Measurements from ENCODE around the gene ZFYVE27. TPM values are rescaled to one million over a fixed set of nuclear protein-coding genes. Genes with fewer than 3 reads are reported as not detected.

Gene ZFYVE27
- total and polyA plus RNA-seq, 2 donors (not counting 3 experiments of a cell fraction or from before 2014, with no cell fraction given), result 16.3 to 24.2 TPM

GRCh38 chr10:97733256-97733655, 3.7 kb upstream of the ZFYVE27 start:
- Histone ChIP-seq H3K27me3 (ENCODE audit: control insufficient read depth in 2 of 2, insufficient read depth in 2 of 2, low read length in 2 of 2) (no peaks in the 10 kb centered on the region), H4K20me1 (replicated peaks; ENCODE audit: control insufficient read depth, extremely low read depth, insufficient read depth, low read length) (no peaks in the 10 kb centered on the region), H3K79me2 (ENCODE audit: control insufficient read depth, insufficient read depth, low read length) (peaks cover 11% of the 10 kb centered on the region), H3K4me2 (ENCODE audit: insufficient read depth, low read length) (no peak overlapping the region), H3K9me3 (replicated peaks; ENCODE audit: control insufficient read depth, insufficient read depth, low read length) (no peaks in the 10 kb centered on the region), H3K36me3 (ENCODE audit: control insufficient read depth in 2 of 2, extremely low read depth in 1 of 2, insufficient read depth in 2 of 2, low read length in 2 of 2) (no peaks in the 10 kb centered on the region), H3K9me1 (replicated peaks; ENCODE audit: control insufficient read depth, extremely low read depth, insufficient read depth, low read length) (no peaks in the 10 kb centered on the region), H2AFZ (ENCODE audit: low read depth, low read length) (no peak overlapping the region), H3K27ac (ENCODE audit: insufficient read depth, low read depth, low read length) (no peak overlapping the region), H3K9ac (replicated peaks; ENCODE audit: extremely low read depth, insufficient read depth, low read length) (no peak overlapping the region), H3K4me1 (ENCODE audit: control insufficient read depth, extremely low read depth, insufficient read depth, low read length) (peaks cover 7% of the 10 kb centered on the region), H3K4me3 (replicated peaks in 1 of 3; ENCODE audit: insufficient read depth in 1 of 3, low read depth in 1 of 3, low read length in 3 of 3) (no peak overlapping the region)
- TF ChIP-seq POLR2A (IDR thresholded peaks at IDR 0.05; ENCODE audit: low read depth, low read length) (no peak), JUN (IDR thresholded peaks at IDR 0.05; ENCODE audit: borderline replicate concordance, insufficient read depth, insufficient read length, low read depth) (no peak), EZH2 (IDR thresholded peaks at IDR 0.05; ENCODE audit: borderline replicate concordance, low read depth, low read length, severe bottlenecking) (no peak), POLR2AphosphoS5 (IDR thresholded peaks at IDR 0.05; ENCODE audit: insufficient read depth, low read depth, low read length) (no peak)
- intact Hi-C loops (cut with micrococcal nuclease), result loop anchor here (10.0 kb wide), 1 partner anchor 238 kb away; the partner anchor contains the start of genes MMS19 and UBTD1
- no TSS peak for BruUV-seq (replicated peaks)
- POLR2A ChIA-PET, result interaction anchor here (0.7 kb wide), 1 partner anchor 20 kb away, joined by 3 read pairs; the partner anchor contains the start of gene MARVELD1
- CTCF ChIA-PET, result interaction anchor here (1.0 to 21.8 kb wide), 5 partner anchors 9 to 77 kb away, joined by 3 to 863 read pairs (median 8); partner anchors contain the start of gene MARVELD1
- FAIRE-seq, result no peak
- dilution Hi-C loops (cut with MboI; ENCODE audit: extremely low pct_ligation_motif_present, low sequenced_read_pairs), result no loop called here
- DNase-seq (ENCODE audit: low read depth, low spot score), result no peak

DNA sequence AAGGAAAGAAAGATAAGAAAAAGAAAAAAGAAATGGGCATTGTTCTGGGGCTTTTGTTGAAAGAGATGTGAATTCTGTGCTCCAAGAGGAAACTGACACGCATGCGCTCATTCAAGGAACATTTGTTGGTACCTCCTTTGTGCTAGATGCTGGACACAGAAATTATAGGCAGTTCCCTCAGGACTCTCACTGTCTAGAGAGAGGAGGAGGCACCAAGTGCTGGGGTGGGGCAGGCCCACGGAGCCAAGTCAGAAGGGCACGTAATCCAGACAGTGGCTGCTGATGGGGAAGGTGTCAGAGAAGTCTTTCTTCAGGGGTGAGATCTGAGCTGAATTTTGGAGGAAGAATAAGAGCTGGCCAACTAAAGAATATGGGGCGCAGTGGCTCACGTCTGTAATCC, 2.9 kb upstream of the ZFYVE27 start:
- Histone ChIP-seq H2AFZ (ENCODE audit: low read depth, low read length) (no peak overlapping the region), H3K4me2 (ENCODE audit: insufficient read depth, low read length) (no peak overlapping the region), H3K79me2 (ENCODE audit: control insufficient read depth, insufficient read depth, low read length) (peaks cover 15% of the 10 kb centered on the region), H3K9ac (replicated peaks; ENCODE audit: extremely low read depth, insufficient read depth, low read length) (no peak overlapping the region), H4K20me1 (replicated peaks; ENCODE audit: control insufficient read depth, extremely low read depth, insufficient read depth, low read length) (no peaks in the 10 kb centered on the region), H3K27me3 (ENCODE audit: control insufficient read depth in 2 of 2, insufficient read depth in 2 of 2, low read length in 2 of 2) (no peaks in the 10 kb centered on the region), H3K27ac (ENCODE audit: insufficient read depth, low read depth, low read length) (no peak overlapping the region), H3K4me1 (ENCODE audit: control insufficient read depth, extremely low read depth, insufficient read depth, low read length) (peaks cover 8% of the 10 kb centered on the region), H3K4me3 (replicated peaks in 1 of 3; ENCODE audit: insufficient read depth in 1 of 3, low read depth in 1 of 3, low read length in 3 of 3) (no peak overlapping the region), H3K9me1 (replicated peaks; ENCODE audit: control insufficient read depth, extremely low read depth, insufficient read depth, low read length) (no peaks in the 10 kb centered on the region), H3K9me3 (replicated peaks; ENCODE audit: control insufficient read depth, insufficient read depth, low read length) (no peaks in the 10 kb centered on the region), H3K36me3 (ENCODE audit: control insufficient read depth in 2 of 2, extremely low read depth in 1 of 2, insufficient read depth in 2 of 2, low read length in 2 of 2) (no peaks in the 10 kb centered on the region)
- POLR2A ChIA-PET, result no interaction called here
- CTCF ChIA-PET, result interaction anchor here (1.0 to 21.8 kb wide), 5 partner anchors 10 to 78 kb away, joined by 3 to 863 read pairs (median 8); partner anchors contain the start of gene MARVELD1
- DNase-seq (ENCODE audit: low read depth, low spot score) (no peak), FAIRE-seq (no peak)
- intact Hi-C loops (cut with micrococcal nuclease) (loop anchor here (10.0 kb wide), 1 partner anchor 239 kb away; the partner anchor contains the start of genes MMS19 and UBTD1), dilution Hi-C loops (cut with MboI; ENCODE audit: extremely low pct_ligation_motif_present, low sequenced_read_pairs) (no loop called here)
- TF ChIP-seq FOS (IDR thresholded peaks at IDR 0.05; ENCODE audit: borderline replicate concordance, insufficient read depth, low read length), result no peak
- TF ChIP-seq EZH2 (IDR thresholded peaks at IDR 0.05; ENCODE audit: borderline replicate concordance, low read depth, low read length, severe bottlenecking), result no peak
- TF ChIP-seq POLR2A (IDR thresholded peaks at IDR 0.05; ENCODE audit: low read depth, low read length), result no peak
- no peak for TF ChIP-seq MYC (IDR thresholded peaks at IDR 0.05; ENCODE audit: low read depth, low read length)
- no peak for TF ChIP-seq CTCF (IDR thresholded peaks at IDR 0.05; ENCODE audit: extremely low read depth in 1 of 2, insufficient read depth in 1 of 2, low read depth in 1 of 2, low read length in 2 of 2)
- no peak for TF ChIP-seq GATA2 (IDR thresholded peaks at IDR 0.05; ENCODE audit: insufficient read depth, insufficient read length, low read depth, low read length)
- TF ChIP-seq, protein P1, sequence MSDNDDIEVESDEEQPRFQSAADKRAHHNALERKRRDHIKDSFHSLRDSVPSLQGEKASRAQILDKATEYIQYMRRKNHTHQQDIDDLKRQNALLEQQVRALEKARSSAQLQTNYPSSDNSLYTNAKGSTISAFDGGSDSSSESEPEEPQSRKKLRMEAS (IDR thresholded peaks at IDR 0.05; ENCODE audit: insufficient read depth, insufficient read length), result no peak
- no peak for TF ChIP-seq POLR2AphosphoS5 (IDR thresholded peaks at IDR 0.05; ENCODE audit: insufficient read depth, low read depth, low read length)
- TF ChIP-seq JUN (IDR thresholded peaks at IDR 0.05; ENCODE audit: borderline replicate concordance, insufficient read depth, insufficient read length, low read depth), result no peak
- no TSS peak for BruUV-seq (replicated peaks)
